CD4-positive, alpha-beta T cell treated with Interleukin-10 for 1 hour (primary cell): Measurements from ENCODE around the gene GJB5.
"Not testable (repeated sequence)": the region's sequence is repeated elsewhere in the genome, so short reads cannot be mapped to it uniquely, and the experiment has no call there.

Experiments
- DNase-seq: peaks from one replicate; pipeline ENCODE4 v3.0.0-alpha.2; 2020

GJB5 gene

GRCh38 chr1:34754964-34755637 lies at the start of gene GJB5:
TSS of gene GJB5 (plus strand) at chr1:34755047. CDS start at chr1:34757331, 2,284 bp downstream.
- DNase-seq: no peak

- no peak for DNase-seq
Observed at GRCh38 chr1:34705077-34705476, 49.8 kb upstream of the GJB5 start.

GRCh38 chr1:34708106-34708505 lies 46.7 kb upstream of the GJB5 start:
- DNase-seq: no peak

GRCh38 chr1:34709547-34709946 lies 45.3 kb upstream of the GJB5 start:
- DNase-seq: no peak

- DNase-seq: no peak
Observed at GRCh38 chr1:34710812-34711211, 44.0 kb upstream of the GJB5 start.

GRCh38 chr1:34711485-34711884 lies 43.4 kb upstream of the GJB5 start:
- no peak for DNase-seq

GRCh38 chr1:34712007-34712688 lies 42.7 kb upstream of the GJB5 start:
- DNase-seq: no peak

GRCh38 chr1:34713443-34713842 lies 41.4 kb upstream of the GJB5 start:
- no peak for DNase-seq

GRCh38 chr1:34714386-34714785 lies 40.5 kb upstream of the GJB5 start:
- no peak for DNase-seq

GRCh38 chr1:34715139-34715538 lies 39.7 kb upstream of the GJB5 start:
- DNase-seq: no peak

GRCh38 chr1:34721241-34721640 lies 33.6 kb upstream of the GJB5 start:
- no peak for DNase-seq

- no peak for DNase-seq
Observed at GRCh38 chr1:34721646-34722355, 33.0 kb upstream of the GJB5 start.

GRCh38 chr1:34726861-34727260 lies 28.0 kb upstream of the GJB5 start:
- no peak for DNase-seq

- no peak for DNase-seq
Observed at GRCh38 chr1:34730485-34730884, 24.4 kb upstream of the GJB5 start.

- not testable (repeated sequence) for DNase-seq
Observed at GRCh38 chr1:34732831-34733230, 22.0 kb upstream of the GJB5 start.

GRCh38 chr1:34736692-34737091 lies 18.2 kb upstream of the GJB5 start:
- DNase-seq: no peak

GRCh38 chr1:34737236-34737635 lies 17.6 kb upstream of the GJB5 start:
- DNase-seq: not testable (repeated sequence)

- DNase-seq: no peak
Observed at GRCh38 chr1:34739613-34740012, 15.2 kb upstream of the GJB5 start.

- DNase-seq: no peak
Observed at GRCh38 chr1:34740161-34740868, 14.5 kb upstream of the GJB5 start.

GRCh38 chr1:34742667-34743270 lies 12.1 kb upstream of the GJB5 start:
- peak; percentile 65 for DNase-seq

GRCh38 chr1:34743775-34744174 lies 11.1 kb upstream of the GJB5 start:
- DNase-seq: no peak

GRCh38 chr1:34744851-34745250 lies 10.0 kb upstream of the GJB5 start:
- DNase-seq: no peak

- no peak for DNase-seq
Observed at GRCh38 chr1:34745666-34746065, 9.2 kb upstream of the GJB5 start.
